ENCODE data around the gene SIRT4. TPM values are rescaled to one million over a fixed set of nuclear protein-coding genes. Genes with fewer than 3 reads are reported as not detected.

Gene SIRT4
- total and polyA plus RNA-seq, 2 of the 8 experiments (the other 6 are each of a cell fraction or from before 2014, with no cell fraction given), result 3.8 to 4.1 TPM

- no peak for TF ChIP-seq BCL11A (IDR thresholded peaks at IDR 0.05; ENCODE audit: low read depth in 2 of 2, low read length in 2 of 2)
- TF ChIP-seq FOSL1 (IDR thresholded peaks at IDR 0.05; ENCODE audit: insufficient read depth, low read depth, low read length), result no peak
These were observed 14.6 kb upstream of the SIRT4 start (continued) for GRCh38 chr12:120287491-120287890.

All from H1 (cell line).